ENCODE measurements around the gene RTN4R. TPM values are rescaled to one million over a fixed set of nuclear protein-coding genes. Genes with fewer than 3 reads are reported as not detected.

RTN4R gene
- total and polyA plus RNA-seq, 2 of the 13 experiments (the other 11 are each of a cell fraction or from before 2014, with no cell fraction given) = 0.22 to 0.77 TPM

DNA sequence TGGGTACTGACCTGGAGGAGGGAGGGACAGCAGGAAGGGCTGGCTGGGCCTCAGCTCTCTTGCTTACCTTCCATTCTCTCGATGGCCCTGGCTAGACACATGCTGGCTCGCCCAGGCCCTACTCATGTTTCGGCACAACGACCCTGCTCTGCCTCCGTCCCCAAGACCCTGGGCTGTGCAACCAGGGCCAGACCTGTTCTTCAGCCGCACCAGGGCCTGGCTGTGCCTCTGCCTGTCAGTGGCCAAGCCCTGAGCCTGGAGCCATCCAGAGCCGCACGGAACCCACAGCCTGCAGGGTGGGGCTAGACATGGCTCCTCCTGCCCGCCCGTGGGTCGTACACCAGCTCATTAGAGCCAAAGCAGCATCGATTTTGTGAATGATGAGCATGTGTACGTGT lies 47.5 kb downstream of the RTN4R start (continued):
- TF ChIP-seq MNT (IDR thresholded peaks at IDR 0.05) (no peak), ZNF780A (CRISPR knock-in tag; IDR thresholded peaks at IDR 0.05) (no peak), DPF2 (CRISPR knock-in tag; IDR thresholded peaks at IDR 0.05; ENCODE audit: borderline replicate concordance, low read depth) (no peak), ARNT (IDR thresholded peaks at IDR 0.05) (no peak)

DNA sequence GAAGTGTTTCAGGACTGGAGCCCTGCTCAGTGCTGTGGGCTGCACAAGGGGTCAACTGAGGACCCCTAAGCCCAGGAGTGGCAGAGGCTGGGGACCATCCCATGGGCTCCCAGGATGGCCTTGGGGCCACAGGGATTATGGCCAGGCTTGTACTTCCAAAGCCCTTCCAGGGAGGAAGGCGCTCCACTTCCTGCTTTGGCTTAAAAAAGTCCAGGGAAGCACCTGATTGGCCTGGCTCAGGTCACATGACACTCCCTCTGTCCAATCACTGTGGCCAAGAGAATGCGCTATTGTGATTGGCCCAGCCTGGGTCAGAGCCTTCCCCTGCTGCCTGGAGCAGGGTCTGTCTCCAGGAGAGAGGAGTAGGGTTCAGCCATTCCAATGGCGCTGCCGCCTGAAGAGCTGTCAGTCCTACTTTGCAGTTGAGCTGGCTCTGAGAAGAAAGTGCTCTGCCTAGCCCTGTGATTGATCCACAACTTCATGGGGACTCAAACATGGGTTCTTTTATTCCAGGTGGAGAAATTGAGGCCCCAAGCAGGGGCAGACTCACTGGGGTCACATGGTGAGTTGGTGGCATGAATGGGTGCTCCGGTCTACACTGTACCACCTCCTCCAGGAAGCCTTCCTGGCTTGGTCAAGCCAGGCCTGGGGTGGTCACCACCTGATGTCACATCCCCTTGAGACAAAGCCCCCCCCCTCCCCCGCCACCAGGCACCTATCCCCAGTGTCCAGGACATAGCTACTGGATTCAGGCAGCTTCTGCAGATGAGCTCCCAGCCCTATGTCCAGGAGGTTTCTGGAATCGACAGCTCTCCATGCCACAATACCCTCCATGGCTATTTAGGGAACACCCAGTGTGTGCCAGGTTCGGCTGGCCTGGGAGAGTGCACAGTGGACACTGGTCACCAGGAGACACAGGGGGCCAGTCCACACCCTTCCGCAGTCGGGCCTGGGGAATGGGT lies 48.2 kb downstream of the RTN4R start:
- H3K36me3 ChIP-seq (replicated peaks in 1 of 2; ENCODE audit: control insufficient read depth in 1 of 2, insufficient read depth in 2 of 2, low read length in 2 of 2) = no peaks in the 10 kb centered on the region
- in situ Hi-C loops (cut with HindIII; ENCODE audit: extremely low pct_ligation_motif_present, low pct_unique_long_range_greater_than_20kb) (no loop called here), intact Hi-C loops (cut with micrococcal nuclease; ENCODE audit: unreplicated experiment) (no loop called here)
- BruUV-seq (replicated peaks) = no TSS peak
- no peaks in the 10 kb centered on the region for H3K79me2 ChIP-seq (ENCODE audit: insufficient read depth, low read length)
- no peak overlapping the region for H3K9ac ChIP-seq (ENCODE audit: insufficient read depth, low read depth, low read length)
- no peaks in the 10 kb centered on the region for H3K9me3 ChIP-seq (ENCODE audit: low read length)
- H3K4me3 ChIP-seq (replicated peaks in 1 of 3; ENCODE audit: insufficient read depth in 1 of 3, low read depth in 2 of 3, low read length in 3 of 3) = no peak overlapping the region
- no peak for DNase-seq (ENCODE audit: low spot score)
- H4K20me1 ChIP-seq (ENCODE audit: insufficient read depth, low read length) = no peaks in the 10 kb centered on the region
- no peak overlapping the region for H3K4me2 ChIP-seq (ENCODE audit: low read depth, low read length)
- ATAC-seq = no peak
- no CpG with 5 or more reads among the region's 10 CpGs for WGBS (ENCODE audit: low lambda C conversion rate)
- no peak overlapping the region for H2AFZ ChIP-seq (ENCODE audit: low read length)
- ChIA-PET POLR2A (no interaction called here), CTCF (ENCODE audit: low intra/inter-chr PET ratio, low total read pairs) (no interaction called here)
- H3K4me1 ChIP-seq (ENCODE audit: insufficient read depth, low read length) = 0 out of 2 replicates have a peak, but pooled peaks cover 10% of the 10 kb centered on the region
- H3K27me3 ChIP-seq (ENCODE audit: control insufficient read depth in 1 of 2, insufficient read depth in 2 of 2, low read length in 2 of 2) = peaks cover 1 to 24% of the 10 kb centered on the region in 2 experiments; a peak in 3 of 5 replicates
- no peak for FAIRE-seq
- H3K27ac ChIP-seq (ENCODE audit: extremely low read length, insufficient read depth, low read length) = no peak overlapping the region
- TF ChIP-seq ELF4 (CRISPR knock-in tag; IDR thresholded peaks at IDR 0.05; ENCODE audit: borderline replicate concordance) (no peak), KIAA2018 (CRISPR knock-in tag; IDR thresholded peaks at IDR 0.05; ENCODE audit: borderline replicate concordance) (no peak), ZNF569 (CRISPR knock-in tag; IDR thresholded peaks at IDR 0.05; ENCODE audit: borderline replicate concordance) (no peak), NFYB (CRISPR knock-in tag; IDR thresholded peaks at IDR 0.05) (peak; percentile 60), ATRX (CRISPR knock-in tag; IDR thresholded peaks at IDR 0.05; ENCODE audit: borderline replicate concordance) (no peak), FLYWCH1 (CRISPR knock-in tag; IDR thresholded peaks at IDR 0.05) (no peak), ZNF652 (CRISPR knock-in tag; IDR thresholded peaks at IDR 0.05; ENCODE audit: borderline replicate concordance, low read depth) (no peak), SMC3 (IDR thresholded peaks at IDR 0.05; ENCODE audit: low read length) (no peak), PHF21A (CRISPR knock-in tag; IDR thresholded peaks at IDR 0.05) (no peak)

Data from HepG2 (cell line).